ENCODE data around the gene MEP1B.

The MEP1B gene

DNA sequence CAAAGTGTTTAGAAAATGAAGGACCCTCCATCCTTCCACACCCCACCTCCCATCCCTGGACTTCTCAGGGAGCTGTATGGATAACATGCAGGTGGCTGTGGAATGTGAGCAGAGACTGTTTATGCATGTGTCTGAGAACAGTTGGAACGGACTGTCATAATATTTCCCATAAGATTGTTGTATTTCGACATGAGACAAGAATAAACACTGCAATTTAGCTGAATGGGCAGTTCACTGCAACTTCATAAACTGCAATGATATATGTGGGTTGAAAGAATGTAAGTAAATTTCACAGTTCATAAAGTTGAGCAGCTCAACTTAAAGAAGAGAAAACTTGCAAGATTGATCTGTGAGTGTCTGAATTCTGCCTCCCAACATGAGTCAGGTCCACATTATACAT lies 74.6 kb downstream of the MEP1B start:
- FAIRE-seq (no peak), DNase-seq (ENCODE audit: insufficient read length, low spot score) (no peak)
- TF ChIP-seq POLR2A (IDR thresholded peaks at IDR 0.05; ENCODE audit: low read depth, low read length) = no peak

DNA sequence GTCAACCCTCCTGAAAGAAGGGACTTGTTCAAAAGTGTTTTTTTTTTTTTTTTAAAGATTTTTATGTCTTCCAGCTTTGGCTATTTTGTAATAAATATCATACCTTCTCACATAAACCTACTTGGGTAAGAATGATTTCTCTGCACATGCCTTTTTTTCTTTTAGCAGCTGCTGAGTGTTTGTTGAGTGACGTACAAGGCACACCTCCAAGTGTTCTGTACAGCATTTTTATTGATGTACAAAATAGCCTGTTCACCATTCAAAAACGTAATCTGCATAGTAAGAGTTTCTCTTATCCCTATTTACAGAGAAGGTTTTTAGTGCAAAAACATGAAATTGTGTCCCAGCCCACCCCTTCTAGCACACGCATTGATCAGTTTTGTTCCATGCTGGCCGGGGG lies 77.6 kb downstream of the MEP1B start:
- DNase-seq (ENCODE audit: insufficient read length, low spot score) (no peak), FAIRE-seq (no peak)
- TF ChIP-seq POLR2A (IDR thresholded peaks at IDR 0.05; ENCODE audit: low read depth, low read length) = no peak
